ENCODE results near the gene ERP44.

GRCh38 chr9:100100146-100100667 is 1.4 kb upstream of the ERP44 start:
- no peak for TF ChIP-seq YY1 (IDR thresholded peaks at IDR 0.05; ENCODE audit: insufficient read depth, insufficient read length)
- TF ChIP-seq ZNF274 (IDR thresholded peaks at IDR 0.05; ENCODE audit: low read depth, low read length): no peak
- no peak for TF ChIP-seq SUZ12 (IDR thresholded peaks at IDR 0.05; ENCODE audit: extremely low read depth, insufficient read depth, insufficient read length)

Data from NT2/D1 (cell line).